Liver (tissue), 9 donors: ENCODE data around the gene AUH. TPM values are rescaled to one million over a fixed set of nuclear protein-coding genes. Genes with fewer than 3 reads are reported as not detected.

Experiments
- DNase-seq: peaks from one replicate; pipeline ENCODE4 v3.0.0-alpha.2; 2017; ENCODE audit warnings: low spot score
- H3K27ac ChIP-seq, 2 donors: one replicate each; pipeline ENCODE4 v1.7.0; 2013; ENCODE audit warnings: inconsistent platforms in 2 of 2, low read length in 2 of 2, control low read depth in 1 of 2, low read depth in 1 of 2, mild to moderate bottlenecking in 1 of 2
- H3K27me3 ChIP-seq, 4 donors: one replicate each; pipeline versions ENCODE4 v1.6.1 to v1.7.0; 2013; ENCODE audit warnings: low read length in 3 of 4, inconsistent platforms in 1 of 4, mild to moderate bottlenecking in 1 of 4, moderate library complexity in 1 of 4; ENCODE audit not compliant: control insufficient read depth in 4 of 4, insufficient read depth in 4 of 4
- H3K36me3 ChIP-seq, 4 donors: one replicate each; pipeline versions ENCODE4 v1.6.1 to v1.7.0; 2013; ENCODE audit warnings: low read length in 3 of 4, mild to moderate bottlenecking in 3 of 4, low read depth in 1 of 4, moderate library complexity in 1 of 4; ENCODE audit not compliant: control insufficient read depth in 4 of 4, insufficient read depth in 3 of 4
- H3K4me1 ChIP-seq, 4 donors: one replicate each; pipeline versions ENCODE4 v1.6.1 to v1.7.0; 2013; ENCODE audit warnings: low read length in 3 of 4, mild to moderate bottlenecking in 3 of 4, moderate library complexity in 1 of 4; ENCODE audit not compliant: control insufficient read depth in 4 of 4, insufficient read depth in 4 of 4
- H3K4me3 ChIP-seq, 3 donors: one replicate each; pipeline versions ENCODE4 v1.6.1 to v1.7.0; 2013; ENCODE audit warnings: low read length in 3 of 3, control low read depth in 1 of 3, low read depth in 1 of 3, mild to moderate bottlenecking in 1 of 3
- H3K9ac ChIP-seq, 2 donors: one replicate each; pipeline ENCODE4 v1.7.0; 2013; ENCODE audit warnings: low read length in 2 of 2, mild to moderate bottlenecking in 2 of 2, moderate library complexity in 2 of 2, control low read depth in 1 of 2, low read depth in 1 of 2
- H3K9me3 ChIP-seq, 4 donors: one replicate each; pipeline versions ENCODE4 v1.6.1 to v1.7.0; 2013; ENCODE audit warnings: low read length in 3 of 4; ENCODE audit not compliant: control insufficient read depth in 4 of 4
- EGR1 ChIP-seq, 2 donors: IDR thresholded peaks; 2 replicates each; pipeline ENCODE4 v1.6.1; 2016 to 2018; ENCODE audit warnings: antibody characterized with exemption in 2 of 2, low read depth in 2 of 2
- FOXA1 ChIP-seq: IDR thresholded peaks from 2 replicates; pipeline ENCODE4 v1.6.1; 2016; ENCODE audit warnings: antibody characterized with exemption
- FOXA2 ChIP-seq: IDR thresholded peaks from 2 replicates; pipeline ENCODE4 v1.6.1; 2016; ENCODE audit warnings: antibody characterized with exemption
- GABPA ChIP-seq, 2 donors: IDR thresholded peaks in 1 of 2; conservative IDR thresholded peaks in 1 of 2; 2 replicates each; pipeline ENCODE4 v1.6.1; 2016; ENCODE audit warnings: antibody characterized with exemption in 2 of 2, mild to moderate bottlenecking in 1 of 2, moderate library complexity in 1 of 2
- HNF4A ChIP-seq, 2 donors: conservative IDR thresholded peaks; 2 replicates each; pipeline ENCODE4 v1.6.1; 2016; ENCODE audit warnings: antibody characterized with exemption in 2 of 2, mild to moderate bottlenecking in 2 of 2
- HNF4G ChIP-seq: IDR thresholded peaks from 2 replicates; pipeline ENCODE4 v1.6.1; 2016; ENCODE audit warnings: antibody characterized with exemption
- JUND ChIP-seq, 2 donors: IDR thresholded peaks; 2 replicates each; pipeline ENCODE4 v1.6.1; 2016; ENCODE audit warnings: antibody characterized with exemption in 2 of 2
- NR2F2 ChIP-seq: IDR thresholded peaks from 2 replicates; pipeline ENCODE4 v1.6.1; 2016; ENCODE audit warnings: antibody characterized with exemption
- RAD21 ChIP-seq, 2 donors: IDR thresholded peaks; 2 replicates each; pipeline ENCODE4 v1.6.1; 2016; ENCODE audit warnings: antibody characterized with exemption in 2 of 2, mild to moderate bottlenecking in 2 of 2
- RXRA ChIP-seq, 2 donors: IDR thresholded peaks; 2 replicates each; pipeline ENCODE4 v1.6.1; 2017 to 2018; ENCODE audit warnings: antibody characterized with exemption in 2 of 2, mild to moderate bottlenecking in 1 of 2
- SP1 ChIP-seq: IDR thresholded peaks from 2 replicates; pipeline ENCODE4 v1.6.1; 2018; ENCODE audit warnings: antibody characterized with exemption, mild to moderate bottlenecking
- TAF1 ChIP-seq: conservative IDR thresholded peaks from 2 replicates; pipeline ENCODE4 v1.6.1; 2016; ENCODE audit warnings: antibody characterized with exemption, mild to moderate bottlenecking
- YY1 ChIP-seq: IDR thresholded peaks from 2 replicates; pipeline ENCODE4 v1.6.1; 2016; ENCODE audit warnings: antibody characterized with exemption, mild to moderate bottlenecking
- WGBS: extraction: QIAGEN DNeasy Blood & Tissue Kit; methylation state at CpG from one replicate; pipeline ENCODE4 v1.1.7; 2013; 5-methylcytosine and 5-hydroxymethylcytosine counted together
- polyA plus RNA-seq, 2 donors: library from polyadenylated mRNA; stranded (reverse) in 1 of 2; unstranded in 1 of 2; fragments of 200-250 nt in 1 of 2; fragments of >200 nt in 1 of 2; fragmentation: Nextera tagmentation in 1 of 2; extraction: Ambion mirVana in 1 of 2; gene quantifications; one replicate each; pipeline versions ENCODE4 v1.2.1 to v1.2.3, GENCODE V29; 2013 to 2015
- total RNA-seq, 2 donors: library from RNA; depleted of rRNA; stranded (reverse); fragments of >200 nt; gene quantifications; one replicate each; pipeline ENCODE4 v1.2.3, GENCODE V29; 2014
- TF ChIP-seq, protein P1 (sequence below): IDR thresholded peaks from 2 replicates; pipeline ENCODE4 v1.6.1; 2016; ENCODE audit warnings: antibody characterized with exemption
- TF ChIP-seq, protein P2 (sequence below): fragments of 150-350 bp; IDR thresholded peaks from 2 replicates; pipeline ENCODE4 v1.5.1; 2017; ENCODE audit warnings: improper control_type of control experiment, low read depth, low read length; ENCODE audit not compliant: missing input control
- TF ChIP-seq, protein P3 (sequence below): IDR thresholded peaks from 2 replicates; pipeline ENCODE4 v1.6.1; 2016; ENCODE audit warnings: antibody characterized with exemption
- TF ChIP-seq, protein P4 (sequence below): IDR thresholded peaks from 2 replicates; pipeline ENCODE4 v1.6.1; 2016; ENCODE audit warnings: antibody characterized with exemption
- TF ChIP-seq, protein P5 (sequence below): IDR thresholded peaks from 2 replicates; pipeline ENCODE4 v1.6.1; 2016; ENCODE audit warnings: antibody characterized with exemption, mild to moderate bottlenecking
- donor health status: healthy.
- donor health status: healthy.
- donor health status: healthy.
- donor health status: healthy.
- donor health status: healthy.

Gene AUH
- total and polyA plus RNA-seq, 4 donors = 12.1 to 30.0 (median 24.9) TPM

DNA sequence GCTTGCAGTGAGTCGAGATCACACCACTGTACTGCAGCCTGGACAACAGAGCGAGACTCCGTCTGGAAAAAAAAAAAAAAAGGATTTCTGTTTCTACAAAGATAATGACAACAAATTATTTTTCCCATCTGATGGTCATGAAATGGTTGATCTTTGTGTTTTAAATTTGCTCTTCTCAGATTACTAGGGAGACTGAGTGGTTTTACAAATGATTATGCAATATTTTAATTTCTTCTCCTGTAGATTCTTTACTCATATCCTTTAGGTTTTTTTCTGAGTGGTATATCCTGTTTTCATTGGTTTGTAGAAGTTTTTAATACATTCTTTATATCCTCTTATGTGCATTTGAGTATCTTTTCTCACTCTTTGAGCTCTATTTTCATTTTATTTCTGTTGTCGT, 20.6 kb upstream of the AUH start:
- Histone ChIP-seq H3K4me1 (peaks cover 0 to 4% (median 0%) of the 10 kb centered on the region in 4 donors), H3K27me3 (no peaks in the 10 kb centered on the region), H3K9ac (no peak overlapping the region), H3K36me3 (no peaks in the 10 kb centered on the region), H3K27ac (no peak overlapping the region), H3K4me3 (no peak overlapping the region), H3K9me3 (no peaks in the 10 kb centered on the region)
- 94% methylated on average over 4 of the region's 4 CpGs for WGBS
- TF ChIP-seq JUND (IDR thresholded peaks at IDR 0.05) (no peak), HNF4A (conservative IDR thresholded peaks at IDR 0.05) (no peak), RAD21 (IDR thresholded peaks at IDR 0.05) (no peak), YY1 (no peak), GABPA (IDR thresholded peaks at IDR 0.05 in 1 of 2, conservative IDR thresholded peaks at IDR 0.05 in 1 of 2) (no peak), SP1 (no peak), RXRA (IDR thresholded peaks at IDR 0.05) (no peak), FOXA2 (no peak), FOXA1 (no peak), NR2F2 (no peak), EGR1 (IDR thresholded peaks at IDR 0.05; ENCODE audit: low read depth in 2 of 2) (no peak), HNF4G (no peak)
- TF ChIP-seq, protein P1, sequence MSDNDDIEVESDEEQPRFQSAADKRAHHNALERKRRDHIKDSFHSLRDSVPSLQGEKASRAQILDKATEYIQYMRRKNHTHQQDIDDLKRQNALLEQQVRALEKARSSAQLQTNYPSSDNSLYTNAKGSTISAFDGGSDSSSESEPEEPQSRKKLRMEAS = no peak
- TF ChIP-seq, protein P2, sequence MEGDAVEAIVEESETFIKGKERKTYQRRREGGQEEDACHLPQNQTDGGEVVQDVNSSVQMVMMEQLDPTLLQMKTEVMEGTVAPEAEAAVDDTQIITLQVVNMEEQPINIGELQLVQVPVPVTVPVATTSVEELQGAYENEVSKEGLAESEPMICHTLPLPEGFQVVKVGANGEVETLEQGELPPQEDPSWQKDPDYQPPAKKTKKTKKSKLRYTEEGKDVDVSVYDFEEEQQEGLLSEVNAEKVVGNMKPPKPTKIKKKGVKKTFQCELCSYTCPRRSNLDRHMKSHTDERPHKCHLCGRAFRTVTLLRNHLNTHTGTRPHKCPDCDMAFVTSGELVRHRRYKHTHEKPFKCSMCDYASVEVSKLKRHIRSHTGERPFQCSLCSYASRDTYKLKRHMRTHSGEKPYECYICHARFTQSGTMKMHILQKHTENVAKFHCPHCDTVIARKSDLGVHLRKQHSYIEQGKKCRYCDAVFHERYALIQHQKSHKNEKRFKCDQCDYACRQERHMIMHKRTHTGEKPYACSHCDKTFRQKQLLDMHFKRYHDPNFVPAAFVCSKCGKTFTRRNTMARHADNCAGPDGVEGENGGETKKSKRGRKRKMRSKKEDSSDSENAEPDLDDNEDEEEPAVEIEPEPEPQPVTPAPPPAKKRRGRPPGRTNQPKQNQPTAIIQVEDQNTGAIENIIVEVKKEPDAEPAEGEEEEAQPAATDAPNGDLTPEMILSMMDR = no peak
- TF ChIP-seq, protein P3, sequence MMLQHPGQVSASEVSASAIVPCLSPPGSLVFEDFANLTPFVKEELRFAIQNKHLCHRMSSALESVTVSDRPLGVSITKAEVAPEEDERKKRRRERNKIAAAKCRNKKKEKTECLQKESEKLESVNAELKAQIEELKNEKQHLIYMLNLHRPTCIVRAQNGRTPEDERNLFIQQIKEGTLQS = no peak
- TF ChIP-seq, protein P4, sequence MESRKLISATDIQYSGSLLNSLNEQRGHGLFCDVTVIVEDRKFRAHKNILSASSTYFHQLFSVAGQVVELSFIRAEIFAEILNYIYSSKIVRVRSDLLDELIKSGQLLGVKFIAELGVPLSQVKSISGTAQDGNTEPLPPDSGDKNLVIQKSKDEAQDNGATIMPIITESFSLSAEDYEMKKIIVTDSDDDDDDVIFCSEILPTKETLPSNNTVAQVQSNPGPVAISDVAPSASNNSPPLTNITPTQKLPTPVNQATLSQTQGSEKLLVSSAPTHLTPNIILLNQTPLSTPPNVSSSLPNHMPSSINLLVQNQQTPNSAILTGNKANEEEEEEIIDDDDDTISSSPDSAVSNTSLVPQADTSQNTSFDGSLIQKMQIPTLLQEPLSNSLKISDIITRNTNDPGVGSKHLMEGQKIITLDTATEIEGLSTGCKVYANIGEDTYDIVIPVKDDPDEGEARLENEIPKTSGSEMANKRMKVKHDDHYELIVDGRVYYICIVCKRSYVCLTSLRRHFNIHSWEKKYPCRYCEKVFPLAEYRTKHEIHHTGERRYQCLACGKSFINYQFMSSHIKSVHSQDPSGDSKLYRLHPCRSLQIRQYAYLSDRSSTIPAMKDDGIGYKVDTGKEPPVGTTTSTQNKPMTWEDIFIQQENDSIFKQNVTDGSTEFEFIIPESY = no peak
- no peak for DNase-seq

- TF ChIP-seq RXRA (IDR thresholded peaks at IDR 0.05) (no peak), FOXA2 (no peak), SP1 (no peak), FOXA1 (no peak), HNF4G (no peak), HNF4A (conservative IDR thresholded peaks at IDR 0.05) (no peak), EGR1 (IDR thresholded peaks at IDR 0.05; ENCODE audit: low read depth in 2 of 2) (no peak), RAD21 (IDR thresholded peaks at IDR 0.05) (no peak), TAF1 (no peak), NR2F2 (no peak), JUND (IDR thresholded peaks at IDR 0.05) (no peak), GABPA (IDR thresholded peaks at IDR 0.05 in 1 of 2, conservative IDR thresholded peaks at IDR 0.05 in 1 of 2) (no peak), YY1 (no peak)
- TF ChIP-seq, protein P3 = no peak
- TF ChIP-seq, protein P4 = no peak
- TF ChIP-seq, protein P2 = no peak
- TF ChIP-seq, protein P1 = no peak
- TF ChIP-seq, protein P5, sequence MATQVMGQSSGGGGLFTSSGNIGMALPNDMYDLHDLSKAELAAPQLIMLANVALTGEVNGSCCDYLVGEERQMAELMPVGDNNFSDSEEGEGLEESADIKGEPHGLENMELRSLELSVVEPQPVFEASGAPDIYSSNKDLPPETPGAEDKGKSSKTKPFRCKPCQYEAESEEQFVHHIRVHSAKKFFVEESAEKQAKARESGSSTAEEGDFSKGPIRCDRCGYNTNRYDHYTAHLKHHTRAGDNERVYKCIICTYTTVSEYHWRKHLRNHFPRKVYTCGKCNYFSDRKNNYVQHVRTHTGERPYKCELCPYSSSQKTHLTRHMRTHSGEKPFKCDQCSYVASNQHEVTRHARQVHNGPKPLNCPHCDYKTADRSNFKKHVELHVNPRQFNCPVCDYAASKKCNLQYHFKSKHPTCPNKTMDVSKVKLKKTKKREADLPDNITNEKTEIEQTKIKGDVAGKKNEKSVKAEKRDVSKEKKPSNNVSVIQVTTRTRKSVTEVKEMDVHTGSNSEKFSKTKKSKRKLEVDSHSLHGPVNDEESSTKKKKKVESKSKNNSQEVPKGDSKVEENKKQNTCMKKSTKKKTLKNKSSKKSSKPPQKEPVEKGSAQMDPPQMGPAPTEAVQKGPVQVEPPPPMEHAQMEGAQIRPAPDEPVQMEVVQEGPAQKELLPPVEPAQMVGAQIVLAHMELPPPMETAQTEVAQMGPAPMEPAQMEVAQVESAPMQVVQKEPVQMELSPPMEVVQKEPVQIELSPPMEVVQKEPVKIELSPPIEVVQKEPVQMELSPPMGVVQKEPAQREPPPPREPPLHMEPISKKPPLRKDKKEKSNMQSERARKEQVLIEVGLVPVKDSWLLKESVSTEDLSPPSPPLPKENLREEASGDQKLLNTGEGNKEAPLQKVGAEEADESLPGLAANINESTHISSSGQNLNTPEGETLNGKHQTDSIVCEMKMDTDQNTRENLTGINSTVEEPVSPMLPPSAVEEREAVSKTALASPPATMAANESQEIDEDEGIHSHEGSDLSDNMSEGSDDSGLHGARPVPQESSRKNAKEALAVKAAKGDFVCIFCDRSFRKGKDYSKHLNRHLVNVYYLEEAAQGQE = no peak
- peaks cover 0 to 4% (median 0%) of the 10 kb centered on the region in 4 donors for H3K4me1 ChIP-seq
- 58% methylated on average over 3 of the region's 3 CpGs for WGBS
Observed at GRCh38 chr9:91379426-91379825, 17.7 kb upstream of the AUH start.

More at GRCh38 chr9:91379426-91379825, 17.7 kb upstream of the AUH start:
- no peak for DNase-seq
- Histone ChIP-seq H3K27me3 (no peaks in the 10 kb centered on the region), H3K27ac (no peak overlapping the region), H3K4me3 (no peak overlapping the region), H3K36me3 (no peaks in the 10 kb centered on the region), H3K9me3 (no peaks in the 10 kb centered on the region), H3K9ac (no peak overlapping the region)
